ENCODE data around the gene WDR75. TPM values are rescaled to one million over a fixed set of nuclear protein-coding genes. Genes with fewer than 3 reads are reported as not detected.

Gene WDR75
- total and polyA plus RNA-seq, 9 of the 15 experiments (the other 6 are each of a cell fraction or from before 2014, with no cell fraction given): 50.9 to 111 (median 76.4) TPM

- no peaks in the 10 kb centered on the region for H3K79me2 ChIP-seq (ENCODE audit: control insufficient read depth, insufficient read depth, low read length)
- TF ChIP-seq ZNF512 (tag; IDR thresholded peaks at IDR 0.05): no peak
- no peak for TF ChIP-seq TEAD2 (tag; IDR thresholded peaks at IDR 0.05)
- no peak for TF ChIP-seq SMARCE1 (IDR thresholded peaks at IDR 0.05)
- no peak for TF ChIP-seq EGR1 (conservative IDR thresholded peaks at IDR 0.05)
- H3K9me3 ChIP-seq (replicated peaks; ENCODE audit: control insufficient read depth, insufficient read depth, low read depth, low read length): no peaks in the 10 kb centered on the region
- H3K4me3 ChIP-seq: no peak overlapping the region
- 52% methylated on average over 2 of the region's 2 CpGs for WGBS (ENCODE audit: insufficient coverage, low coverage, missing lambda C conversion rate)
- ATAC-seq (no peak), FAIRE-seq (no peak), DNase-seq (ENCODE audit: extremely low read depth in 1 of 4, low spot score in 3 of 4) (no peak)
- no peak overlapping the region for H2AFZ ChIP-seq (ENCODE audit: low read depth, low read length)
- in situ Hi-C loops (cut with MboI): no loop called here
- BruUV-seq (replicated peaks): no TSS peak
- no peak overlapping the region for H3K27ac ChIP-seq (ENCODE audit: extremely low read depth, low read depth, low read length)
- ChIA-PET POLR2A (interaction anchor here (0.9 kb wide), 1 partner anchor 79 kb away, joined by 3 read pairs; the partner anchor contains the start of gene SLC40A1), CTCF (ENCODE audit: low intra/inter-chr PET ratio) (no interaction called here)
- no peaks in the 10 kb centered on the region for H3K36me3 ChIP-seq (ENCODE audit: control insufficient read depth, insufficient read depth, low read length)
- no peak overlapping the region for H3K9ac ChIP-seq (ENCODE audit: insufficient read depth in 1 of 2, low read depth in 2 of 2, low read length in 2 of 2)
- peaks cover 12 to 18% of the 10 kb centered on the region in 2 experiments; a peak in 4 of 5 replicates for H3K4me1 ChIP-seq (replicated peaks in 1 of 2; ENCODE audit: control insufficient read depth in 2 of 2, insufficient read depth in 2 of 2, low read length in 2 of 2)
- H3K4me2 ChIP-seq (ENCODE audit: insufficient read depth, low read length): no peak overlapping the region
- H3K9me1 ChIP-seq (ENCODE audit: control insufficient read depth, insufficient read depth, low read length): no peaks in the 10 kb centered on the region
- no peaks in the 10 kb centered on the region for H4K20me1 ChIP-seq (replicated peaks; ENCODE audit: control insufficient read depth, insufficient read depth, low read length)
- intact Hi-C loops (cut with micrococcal nuclease): no loop called here
- no peaks in the 10 kb centered on the region for H3K27me3 ChIP-seq (ENCODE audit: control insufficient read depth in 2 of 2, insufficient read depth in 2 of 2, low read length in 2 of 2)
These were observed 60.2 kb downstream of the WDR75 start for GRCh38 chr2:189501487-189501886.

- Histone ChIP-seq H3K36me3 (ENCODE audit: control insufficient read depth, insufficient read depth, low read length) (no peaks in the 10 kb centered on the region), H3K4me2 (ENCODE audit: insufficient read depth, low read length) (no peak overlapping the region), H3K79me2 (ENCODE audit: control insufficient read depth, insufficient read depth, low read length) (no peaks in the 10 kb centered on the region), H3K27me3 (ENCODE audit: control insufficient read depth in 2 of 2, insufficient read depth in 2 of 2, low read length in 2 of 2) (no peaks in the 10 kb centered on the region), H3K9me3 (replicated peaks; ENCODE audit: control insufficient read depth, insufficient read depth, low read depth, low read length) (0 out of 2 replicates have a peak, but pooled peaks cover 2% of the 10 kb centered on the region), H4K20me1 (replicated peaks; ENCODE audit: control insufficient read depth, insufficient read depth, low read length) (no peaks in the 10 kb centered on the region), H3K4me1 (replicated peaks in 1 of 2; ENCODE audit: control insufficient read depth in 2 of 2, insufficient read depth in 2 of 2, low read length in 2 of 2) (peaks cover 12 to 25% of the 10 kb centered on the region in 2 experiments), H2AFZ (ENCODE audit: low read depth, low read length) (no peak overlapping the region), H3K4me3 (no peak overlapping the region), H3K9ac (ENCODE audit: insufficient read depth in 1 of 2, low read depth in 2 of 2, low read length in 2 of 2) (no peak overlapping the region), H3K9me1 (ENCODE audit: control insufficient read depth, insufficient read depth, low read length) (no peaks in the 10 kb centered on the region), H3K27ac (ENCODE audit: extremely low read depth, low read depth, low read length) (no peak overlapping the region)
- WGBS (ENCODE audit: insufficient coverage, low coverage, missing lambda C conversion rate): 94% methylated on average over 2 of the region's 2 CpGs
- ChIA-PET POLR2A (interaction anchor here (0.6 to 0.8 kb wide), 2 partner anchors 19 to 32 kb away, joined by 3 read pairs; no protein-coding TSS in a partner anchor), CTCF (ENCODE audit: low intra/inter-chr PET ratio) (no interaction called here)
- intact Hi-C loops (cut with micrococcal nuclease): no loop called here
- no TSS peak for BruUV-seq (replicated peaks)
- no peak for DNase-seq (ENCODE audit: extremely low read depth in 1 of 4, low spot score in 3 of 4)
- TF ChIP-seq FOXP4 (CRISPR knock-in tag; IDR thresholded peaks at IDR 0.05; ENCODE audit: borderline replicate concordance) (no peak), SMAD3 (CRISPR knock-in tag; conservative IDR thresholded peaks at IDR 0.05) (no peak), ZNF785 (CRISPR knock-in tag; IDR thresholded peaks at IDR 0.05) (no peak), ZNF347 (CRISPR knock-in tag; IDR thresholded peaks at IDR 0.05; ENCODE audit: low read depth) (no peak)
- in situ Hi-C loops (cut with MboI): no loop called here
- ATAC-seq: no peak
- FAIRE-seq: no peak
These were observed 61.4 kb downstream of the WDR75 start for GRCh38 chr2:189502714-189503113.
